Measurements from ENCODE around the gene KCNK16.

The KCNK16 gene

GRCh38 chr6:39322306-39322850 is at the start of gene KCNK16:
KCNK16 (minus strand) TSS chr6:39322702; CDS start chr6:39322540, 162 bp downstream.
- TF ChIP-seq CTCF (conservative IDR thresholded peaks at IDR 0.05; ENCODE audit: low read depth, low read length): no peak
- no peak within 1 kb of the TSS for H3K27ac ChIP-seq
- no peak within 1 kb of the TSS for H3K4me3 ChIP-seq (IDR thresholded peaks at IDR 0.05; ENCODE audit: insufficient read depth, low read depth, low read length)
- H2AFZ ChIP-seq (ENCODE audit: low read depth): no peak within 1 kb of the TSS
- no peaks in the 10 kb centered on the region for H3K4me1 ChIP-seq (ENCODE audit: low read depth, poor library complexity, severe bottlenecking)
- no peak within 1 kb of the TSS for H3K9ac ChIP-seq
- no peaks in the 10 kb centered on the region for H3K27me3 ChIP-seq (ENCODE audit: insufficient read depth, low read depth)
- no peaks in the 10 kb centered on the region for H3K36me3 ChIP-seq (ENCODE audit: insufficient read depth)
- H3K4me2 ChIP-seq: no peak within 1 kb of the TSS
- no peaks in the 10 kb centered on the region for H4K20me1 ChIP-seq (ENCODE audit: insufficient read depth)
- no peaks in the 10 kb centered on the region for H3K79me2 ChIP-seq (ENCODE audit: insufficient read depth, low read depth)

DNA sequence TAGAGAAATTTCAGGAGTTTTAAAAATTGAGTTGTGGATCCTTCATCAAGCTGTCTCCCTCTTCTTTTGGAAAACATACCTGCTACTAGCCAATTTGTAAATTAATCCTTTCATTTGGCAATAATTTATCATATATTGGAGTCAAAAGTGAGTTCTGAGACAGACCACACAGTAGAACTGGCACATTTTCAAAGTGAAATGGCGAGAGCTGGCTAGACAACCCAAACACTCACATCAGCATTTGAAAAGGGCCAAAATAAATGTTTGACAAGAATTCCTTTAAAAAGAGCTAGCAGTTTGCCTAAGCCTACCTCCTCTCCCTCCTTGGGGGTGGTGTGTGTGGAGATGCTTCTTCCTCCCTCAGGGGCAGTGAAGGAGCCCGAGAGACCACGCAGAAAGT is 47.9 kb upstream of the KCNK16 start:
- H3K27me3 ChIP-seq (ENCODE audit: insufficient read depth, low read depth): no peaks in the 10 kb centered on the region
- H3K27ac ChIP-seq: no peak overlapping the region
- H3K9ac ChIP-seq: no peak overlapping the region
- H3K4me1 ChIP-seq (ENCODE audit: low read depth, poor library complexity, severe bottlenecking): no peaks in the 10 kb centered on the region
- TF ChIP-seq CTCF (conservative IDR thresholded peaks at IDR 0.05; ENCODE audit: low read depth, low read length): no peak
- no peaks in the 10 kb centered on the region for H3K79me2 ChIP-seq (ENCODE audit: insufficient read depth, low read depth)
- no peak overlapping the region for H3K4me3 ChIP-seq (IDR thresholded peaks at IDR 0.05; ENCODE audit: insufficient read depth, low read depth, low read length)
- H2AFZ ChIP-seq (ENCODE audit: low read depth): no peak overlapping the region
- H3K4me2 ChIP-seq: no peak overlapping the region
- no peaks in the 10 kb centered on the region for H4K20me1 ChIP-seq (ENCODE audit: insufficient read depth)
- no peaks in the 10 kb centered on the region for H3K36me3 ChIP-seq (ENCODE audit: insufficient read depth)

DNA sequence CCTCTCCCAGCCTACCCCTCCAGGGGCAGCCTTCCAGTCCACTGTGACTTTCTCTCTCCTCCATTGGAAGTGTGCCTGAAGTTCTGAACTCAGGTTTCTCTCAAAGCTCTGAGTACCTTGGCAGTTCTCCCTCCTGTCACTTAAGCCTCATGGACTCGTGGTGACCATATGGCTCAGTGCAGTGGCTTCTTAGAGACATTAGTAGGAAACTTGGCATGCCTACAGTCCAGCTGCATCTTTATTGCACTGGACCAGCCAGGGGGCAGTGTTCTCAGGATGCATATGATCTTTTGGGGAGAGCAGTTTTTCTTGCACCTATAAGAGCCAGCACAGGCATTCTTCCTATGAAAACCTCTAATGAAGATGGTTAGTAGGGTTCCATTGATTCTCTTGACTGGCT is 47.5 kb upstream of the KCNK16 start:
- H3K27me3 ChIP-seq (ENCODE audit: insufficient read depth, low read depth): no peaks in the 10 kb centered on the region
- H4K20me1 ChIP-seq (ENCODE audit: insufficient read depth): no peaks in the 10 kb centered on the region
- TF ChIP-seq CTCF (conservative IDR thresholded peaks at IDR 0.05; ENCODE audit: low read depth, low read length): no peak
- no peak overlapping the region for H2AFZ ChIP-seq (ENCODE audit: low read depth)
- H3K79me2 ChIP-seq (ENCODE audit: insufficient read depth, low read depth): no peaks in the 10 kb centered on the region
- no peak overlapping the region for H3K4me3 ChIP-seq (IDR thresholded peaks at IDR 0.05; ENCODE audit: insufficient read depth, low read depth, low read length)
- no peak overlapping the region for H3K27ac ChIP-seq
- no peaks in the 10 kb centered on the region for H3K4me1 ChIP-seq (ENCODE audit: low read depth, poor library complexity, severe bottlenecking)
- H3K9ac ChIP-seq: no peak overlapping the region
- no peaks in the 10 kb centered on the region for H3K36me3 ChIP-seq (ENCODE audit: insufficient read depth)
- no peak overlapping the region for H3K4me2 ChIP-seq

DNA sequence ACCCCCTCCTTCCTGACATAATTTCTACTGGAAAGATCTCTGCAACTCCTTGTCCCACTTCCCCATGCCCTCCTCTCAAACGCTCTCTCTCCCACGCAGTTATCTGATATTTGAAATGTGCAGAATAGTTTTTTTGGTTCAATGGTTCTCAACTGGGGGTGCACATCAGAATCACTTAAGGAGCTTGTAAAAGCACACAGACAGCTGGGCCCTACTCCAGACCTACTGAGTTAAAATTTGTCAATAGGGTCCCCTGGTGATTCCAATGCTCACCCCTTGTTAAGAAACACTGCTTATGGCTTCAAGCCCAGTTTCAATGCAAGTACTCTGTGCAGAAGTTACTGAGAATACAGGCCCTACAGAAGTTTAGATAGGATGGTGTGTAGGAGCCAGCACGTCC is 45.2 kb upstream of the KCNK16 start:
- Histone ChIP-seq H3K79me2 (ENCODE audit: insufficient read depth, low read depth) (no peaks in the 10 kb centered on the region), H3K27ac (no peak overlapping the region)
- TF ChIP-seq CTCF (conservative IDR thresholded peaks at IDR 0.05; ENCODE audit: low read depth, low read length): no peak

More for the DNA sequence above, 45.2 kb upstream of the KCNK16 start:
- Histone ChIP-seq H2AFZ (ENCODE audit: low read depth) (no peak overlapping the region), H4K20me1 (ENCODE audit: insufficient read depth) (no peaks in the 10 kb centered on the region), H3K4me2 (no peak overlapping the region), H3K27me3 (ENCODE audit: insufficient read depth, low read depth) (no peaks in the 10 kb centered on the region), H3K4me3 (IDR thresholded peaks at IDR 0.05; ENCODE audit: insufficient read depth, low read depth, low read length) (no peak overlapping the region), H3K4me1 (ENCODE audit: low read depth, poor library complexity, severe bottlenecking) (no peaks in the 10 kb centered on the region), H3K9ac (no peak overlapping the region), H3K36me3 (ENCODE audit: insufficient read depth) (no peaks in the 10 kb centered on the region)

All from KMS-11 (cell line).